GM12878 (cell line): ENCODE data around the gene JAGN1. TPM values are rescaled to one million over a fixed set of nuclear protein-coding genes. Genes with fewer than 3 reads are reported as not detected.

Experiments used
- ATAC-seq: fragments of 200-7000 bp; cut with Tn5 transposase; 3 replicates; pipeline ENCODE4 v1.9.1; 2020; ENCODE audit warnings: mild to moderate bottlenecking, moderate library complexity
- BruUV-seq: library from RNA; stranded (reverse); fragments of 400-500 nt; replicated peaks from 2 replicates; lab custom pipeline; 2021; lab: Mats Ljungman, UMichigan
- CTCF ChIA-PET: fragments of 300-600 bp; sonication (Branson Sonifier 250); formaldehyde crosslinking; extraction: SDS; loops from one replicate; lab custom pipeline; 2021; ENCODE audit warnings: inconsistent platforms; lab: Yijun Ruan, JAX
- POLR2A ChIA-PET: fragments of 350-600 bp; formaldehyde crosslinking; extraction: SDS; loops from one replicate; lab custom pipeline; 2021; ENCODE audit warnings: inconsistent platforms; lab: Charles Lee
- RAD21 ChIA-PET: fragments of 300-600 bp; sonication (Branson Sonifier 250); formaldehyde crosslinking; loops from one replicate; lab custom pipeline; 2023; ENCODE audit warnings: antibody characterized with exemption; ENCODE audit not compliant: unreplicated experiment; lab: Charles Lee
- SMC1A ChIA-PET: fragments of 300-600 bp; sonication (Branson Sonifier 250); formaldehyde crosslinking; loops from one replicate; lab custom pipeline; 2023; ENCODE audit not compliant: unreplicated experiment, uncharacterized antibody; lab: Charles Lee
- DNase-seq: peaks from one replicate; pipeline ENCODE4 v3.0.0-alpha.2; 2011; ENCODE audit warnings: low read depth, low spot score
- FAIRE-seq: peaks from 3 replicates; lab custom pipeline; 2011; peaks lifted over from hg19 to GRCh38; lab: Jason Lieb, UNC
- H2AFZ ChIP-seq: 2 replicates; pipeline ENCODE4 v1.6.0; 2011; ENCODE audit warnings: low read depth, low read length, control low read depth; ENCODE audit not compliant: control insufficient read depth
- H3K27ac ChIP-seq: 2 replicates; pipeline ENCODE4 v1.5.1; 2011; ENCODE audit warnings: control low read depth; ENCODE audit not compliant: control insufficient read depth, insufficient read depth
- H3K27me3 ChIP-seq, 2 experiments: replicated peaks in 1 of 2; 2 replicates each; pipeline versions ENCODE4 v1.6.0 to v1.6.1; 2011; ENCODE audit warnings: low read length in 1 of 2; ENCODE audit not compliant: control insufficient read depth in 2 of 2, insufficient read depth in 2 of 2
- H3K36me3 ChIP-seq, 2 experiments: 2 replicates each; pipeline ENCODE4 v1.5.1; 2011; ENCODE audit warnings: low read length in 1 of 2; ENCODE audit not compliant: control insufficient read depth in 2 of 2, insufficient read depth in 2 of 2
- H3K4me1 ChIP-seq: 2 replicates; pipeline ENCODE4 v1.6.1; 2011; ENCODE audit warnings: mild to moderate bottlenecking, low read length, moderate library complexity, mixed read lengths; ENCODE audit not compliant: control insufficient read depth, insufficient read depth
- H3K4me2 ChIP-seq: 2 replicates; pipeline ENCODE4 v1.6.0; 2011; ENCODE audit warnings: control low read depth; ENCODE audit not compliant: control insufficient read depth, insufficient read depth
- H3K4me3 ChIP-seq: fragments of 200-600 bp; sonication (generic); 2 replicates; pipeline ENCODE4 v1.5.1; 2016
- H3K79me2 ChIP-seq: 2 replicates; pipeline ENCODE4 v1.6.0; 2011; ENCODE audit warnings: low read length; ENCODE audit not compliant: control insufficient read depth, insufficient read depth
- H3K9ac ChIP-seq: 2 replicates; pipeline ENCODE4 v1.8.0; 2011; ENCODE audit warnings: low read length, control low read depth, mixed read lengths; ENCODE audit not compliant: control insufficient read depth, insufficient read depth
- H3K9me3 ChIP-seq: replicated peaks from 3 replicates; pipeline ENCODE4 v1.5.1; 2011; ENCODE audit warnings: mild to moderate bottlenecking, low read length; ENCODE audit not compliant: control insufficient read depth, insufficient read depth
- H4K20me1 ChIP-seq: 2 replicates; pipeline ENCODE4 v1.6.0; 2011; ENCODE audit not compliant: control insufficient read depth, insufficient read depth
- BHLHE40 ChIP-seq, 2 experiments: fragments of 450-650 bp in 1 of 2; IDR thresholded peaks; 2 replicates each; pipeline ENCODE4 v1.6.1; 2011 to 2017; ENCODE audit warnings: low read depth in 2 of 2, borderline replicate concordance in 1 of 2, improper control_type of control experiment in 1 of 2, low read length in 1 of 2, mild to moderate bottlenecking in 1 of 2
- ZNF24 ChIP-seq: fragments of 450-650 bp; IDR thresholded peaks from 2 replicates; pipeline ENCODE4 v1.6.1; 2017; ENCODE audit warnings: antibody characterized with exemption, mild to moderate bottlenecking
- WGBS: methylation state at CpG from one replicate; pipeline ENCODE4 v1.1.6; 2016; ENCODE audit warnings: low lambda C conversion rate; ENCODE audit not compliant: insufficient replicate concordance, insufficient coverage; ENCODE audit errors: missing lambda C conversion rate; 5-methylcytosine and 5-hydroxymethylcytosine counted together
- in situ Hi-C: fragments of 300-500 bp; cut with MboI; formaldehyde crosslinking; loops from 9 replicates; pipeline ENCODE4 v1.14.3; 2018; ENCODE audit warnings: mixed read lengths
- intact Hi-C: fragments of 100-400 bp; cut with micrococcal nuclease; formaldehyde crosslinking; loops from one replicate; pipeline ENCODE4 v1.14.2; 2022; ENCODE audit not compliant: unreplicated experiment
- polyA plus RNA-seq, 11 experiments: library from polyadenylated mRNA; depleted of rRNA in 4 of 11; unstranded in 6 of 11; stranded (reverse) in 5 of 11; fragments of >200 nt; fragmentation: Nextera tagmentation in 4 of 11; fragmentation: Illumina TruSeq in 1 of 11; extraction: Ambion mirVana in 4 of 11; extraction: Trizol in 1 of 11; gene quantifications; 1 replicate in 1 of 11; 2 replicates in 10 of 11; pipeline versions ENCODE4 v1.2.1 to v1.2.3, GENCODE V29; 2011 to 2016; ENCODE audit warnings: inconsistent platforms in 2 of 11, missing spikeins in 2 of 11, low read depth in 1 of 11
- total RNA-seq, 4 experiments: library from RNA; depleted of rRNA in 3 of 4; stranded (reverse); fragments of >200 nt in 3 of 4; fragmentation: Illumina TruSeq in 1 of 4; extraction: Trizol in 1 of 4; gene quantifications; 2 replicates each; pipeline versions ENCODE4 v1.2.1 to v1.2.3, GENCODE V29; 2013 to 2021
- TF ChIP-seq, protein P1 (sequence below): fragments of 450-650 bp; IDR thresholded peaks from 2 replicates; pipeline ENCODE4 v1.6.1; 2017; ENCODE audit warnings: mild to moderate bottlenecking
- TF ChIP-seq, protein P2 (sequence below): fragments of 450-650 bp; IDR thresholded peaks from 2 replicates; pipeline ENCODE4 v1.6.1; 2016; ENCODE audit warnings: mild to moderate bottlenecking

JAGN1 gene
- total and polyA plus RNA-seq, 10 of the 15 experiments (the other 5 are each of a cell fraction or from before 2014, with no cell fraction given) = 23.3 to 56.0 (median 35.4) TPM

DNA sequence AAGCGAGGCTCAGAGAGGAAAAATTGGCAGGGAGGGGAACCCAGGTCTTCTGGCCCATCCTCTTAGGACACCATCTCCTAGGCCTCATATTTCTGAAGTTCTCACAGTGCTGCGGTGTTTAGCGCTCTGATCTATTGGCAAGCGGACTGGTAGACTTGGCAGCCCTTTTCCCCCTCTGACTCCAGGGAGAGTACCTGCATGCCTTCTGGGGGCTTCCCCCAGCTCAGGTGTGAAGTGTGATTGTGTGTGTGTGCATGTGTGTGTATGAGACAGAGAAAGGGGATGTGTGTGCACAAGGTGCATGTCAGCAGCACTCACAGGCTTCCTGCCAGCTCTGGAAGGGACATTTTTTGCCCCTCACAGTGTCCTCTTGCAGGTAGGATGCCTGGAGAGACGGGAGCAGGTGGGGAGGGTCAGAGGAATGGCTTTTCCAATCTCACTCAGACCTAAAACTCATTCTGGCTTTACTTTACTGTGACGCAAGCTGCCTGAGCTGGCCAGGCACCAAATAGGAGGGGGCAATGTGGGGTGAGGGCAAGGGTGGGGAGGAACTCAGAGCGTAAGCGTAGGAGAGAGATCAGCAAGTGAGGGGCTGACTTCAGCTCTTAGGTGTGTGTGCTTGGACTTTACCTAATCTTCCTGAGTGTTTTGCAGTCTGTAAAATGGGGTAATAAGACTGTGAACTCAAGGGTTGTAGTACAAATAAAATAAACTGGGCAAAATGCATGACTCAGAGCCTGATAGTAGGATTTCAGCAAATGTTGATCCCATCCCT, 8.2 kb downstream of the JAGN1 start:
- ChIA-PET CTCF (interaction anchor here (1.0 to 2.0 kb wide), 2 partner anchors 15 to 34 kb away, joined by 3 to 7 read pairs; no protein-coding TSS in a partner anchor), POLR2A (interaction anchor here (1.2 kb wide), 1 partner anchor 9 kb away, joined by 4 read pairs; no protein-coding TSS in a partner anchor), RAD21 (interaction anchor here (1.1 to 1.6 kb wide), 3 partner anchors 19 to 34 kb away, joined by 3 to 5 read pairs (median 4); no protein-coding TSS in a partner anchor), SMC1A (interaction anchor here (0.9 to 1.3 kb wide), 3 partner anchors 9 to 33 kb away, joined by 3 to 4 read pairs (median 4); no protein-coding TSS in a partner anchor)
- H2AFZ ChIP-seq = no peak overlapping the region
- H3K4me1 ChIP-seq = peaks cover 8% of the 10 kb centered on the region
- no peaks in the 10 kb centered on the region for H3K9me3 ChIP-seq
- no peak overlapping the region for H3K4me3 ChIP-seq
- 92% methylated on average over 8 of the region's 8 CpGs for WGBS
- H3K4me2 ChIP-seq = no peak overlapping the region
- no TSS peak for BruUV-seq
- ATAC-seq (peak; percentile 21), FAIRE-seq (no peak), DNase-seq (no peak)
- peaks cover 0 to 2% of the 10 kb centered on the region in 2 experiments; a peak in 2 of 4 replicates for H3K36me3 ChIP-seq
- TF ChIP-seq, protein P1, sequence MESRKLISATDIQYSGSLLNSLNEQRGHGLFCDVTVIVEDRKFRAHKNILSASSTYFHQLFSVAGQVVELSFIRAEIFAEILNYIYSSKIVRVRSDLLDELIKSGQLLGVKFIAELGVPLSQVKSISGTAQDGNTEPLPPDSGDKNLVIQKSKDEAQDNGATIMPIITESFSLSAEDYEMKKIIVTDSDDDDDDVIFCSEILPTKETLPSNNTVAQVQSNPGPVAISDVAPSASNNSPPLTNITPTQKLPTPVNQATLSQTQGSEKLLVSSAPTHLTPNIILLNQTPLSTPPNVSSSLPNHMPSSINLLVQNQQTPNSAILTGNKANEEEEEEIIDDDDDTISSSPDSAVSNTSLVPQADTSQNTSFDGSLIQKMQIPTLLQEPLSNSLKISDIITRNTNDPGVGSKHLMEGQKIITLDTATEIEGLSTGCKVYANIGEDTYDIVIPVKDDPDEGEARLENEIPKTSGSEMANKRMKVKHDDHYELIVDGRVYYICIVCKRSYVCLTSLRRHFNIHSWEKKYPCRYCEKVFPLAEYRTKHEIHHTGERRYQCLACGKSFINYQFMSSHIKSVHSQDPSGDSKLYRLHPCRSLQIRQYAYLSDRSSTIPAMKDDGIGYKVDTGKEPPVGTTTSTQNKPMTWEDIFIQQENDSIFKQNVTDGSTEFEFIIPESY = 0 out of 2 replicates have a peak, but pooled peaks have one; percentile 58
- TF ChIP-seq BHLHE40 (IDR thresholded peaks at IDR 0.05; ENCODE audit: borderline replicate concordance in 1 of 2, low read depth in 2 of 2, low read length in 1 of 2) (peak in 1 of 2 experiments; percentile 41; a peak in 1 of 4 replicates), ZNF24 (no peak)
- TF ChIP-seq, protein P2, sequence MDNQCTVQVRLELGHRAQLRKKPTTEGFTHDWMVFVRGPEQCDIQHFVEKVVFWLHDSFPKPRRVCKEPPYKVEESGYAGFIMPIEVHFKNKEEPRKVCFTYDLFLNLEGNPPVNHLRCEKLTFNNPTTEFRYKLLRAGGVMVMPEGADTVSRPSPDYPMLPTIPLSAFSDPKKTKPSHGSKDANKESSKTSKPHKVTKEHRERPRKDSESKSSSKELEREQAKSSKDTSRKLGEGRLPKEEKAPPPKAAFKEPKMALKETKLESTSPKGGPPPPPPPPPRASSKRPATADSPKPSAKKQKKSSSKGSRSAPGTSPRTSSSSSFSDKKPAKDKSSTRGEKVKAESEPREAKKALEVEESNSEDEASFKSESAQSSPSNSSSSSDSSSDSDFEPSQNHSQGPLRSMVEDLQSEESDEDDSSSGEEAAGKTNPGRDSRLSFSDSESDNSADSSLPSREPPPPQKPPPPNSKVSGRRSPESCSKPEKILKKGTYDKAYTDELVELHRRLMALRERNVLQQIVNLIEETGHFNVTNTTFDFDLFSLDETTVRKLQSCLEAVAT = 0 out of 2 replicates have a peak, but pooled peaks have one; percentile 24
- no peak overlapping the region for H3K27ac ChIP-seq
- peaks cover 1% of the 10 kb centered on the region for H3K79me2 ChIP-seq
- intact Hi-C loops = no loop called here
- in situ Hi-C loops = no loop called here
- H3K9ac ChIP-seq = no peak overlapping the region
- no peaks in the 10 kb centered on the region for H3K27me3 ChIP-seq
- no peaks in the 10 kb centered on the region for H4K20me1 ChIP-seq
